HEK293T (cell line): ENCODE data around the gene LNX1.

Source experiments
- CTCF ChIA-PET: fragments of 350-600 bp; formaldehyde crosslinking; extraction: SDS; loops from one replicate; lab custom pipeline; 2021; ENCODE audit warnings: antibody characterized with exemption, inconsistent platforms; lab: Yijun Ruan, JAX
- POLR2A ChIA-PET: fragments of 350-600 bp; formaldehyde crosslinking; extraction: SDS; loops from one replicate; lab custom pipeline; 2020; ENCODE audit warnings: antibody characterized with exemption, inconsistent platforms; lab: Yijun Ruan, JAX
- DNase-seq: peaks from one replicate; pipeline ENCODE4 v3.0.0; 2012; ENCODE audit warnings: mixed read lengths; ENCODE audit errors: extremely low spot score
- ARNT ChIP-seq: fragments of 450-650 bp; IDR thresholded peaks from 2 replicates; pipeline ENCODE4 v1.6.1; 2017; ENCODE audit warnings: mild to moderate bottlenecking
- BHLHE40 ChIP-seq: fragments of 450-650 bp; IDR thresholded peaks from 2 replicates; pipeline ENCODE4 v1.6.1; 2016; ENCODE audit warnings: mild to moderate bottlenecking, moderate library complexity, borderline replicate concordance
- CTBP1 ChIP-seq: fragments of 450-650 bp; IDR thresholded peaks from 2 replicates; pipeline ENCODE4 v1.6.1; 2016; ENCODE audit warnings: borderline replicate concordance
- ELF4 ChIP-seq: fragments of 450-650 bp; IDR thresholded peaks from 2 replicates; pipeline ENCODE4 v1.6.1; 2017; ENCODE audit warnings: antibody characterized with exemption
- FOXA1 ChIP-seq: fragments of 450-650 bp; IDR thresholded peaks from 2 replicates; pipeline ENCODE4 v1.6.1; 2016; ENCODE audit warnings: mild to moderate bottlenecking
- FOXK2 ChIP-seq: fragments of 450-650 bp; IDR thresholded peaks from 2 replicates; pipeline ENCODE4 v1.6.1; 2016; ENCODE audit warnings: mild to moderate bottlenecking
- FOXM1 ChIP-seq: fragments of 450-650 bp; IDR thresholded peaks from 2 replicates; pipeline ENCODE4 v1.6.1; 2017; ENCODE audit warnings: mild to moderate bottlenecking, borderline replicate concordance
- HDGF ChIP-seq: fragments of 450-650 bp; IDR thresholded peaks from 2 replicates; pipeline ENCODE4 v1.6.1; 2017; ENCODE audit warnings: antibody characterized with exemption, borderline replicate concordance
- L3MBTL2 ChIP-seq: fragments of 450-650 bp; conservative IDR thresholded peaks from 2 replicates; pipeline ENCODE4 v1.6.1; 2016; ENCODE audit warnings: mild to moderate bottlenecking
- LEF1 ChIP-seq: fragments of 450-650 bp; IDR thresholded peaks from 2 replicates; pipeline ENCODE4 v1.6.1; 2017; ENCODE audit warnings: mild to moderate bottlenecking, borderline replicate concordance
- NFRKB ChIP-seq: fragments of 450-650 bp; IDR thresholded peaks from 2 replicates; pipeline ENCODE4 v1.6.1; 2016; ENCODE audit warnings: mild to moderate bottlenecking, moderate library complexity
- SP1 ChIP-seq: fragments of 450-650 bp; IDR thresholded peaks from 2 replicates; pipeline ENCODE4 v1.6.1; 2017
- SUZ12 ChIP-seq: fragments of 450-650 bp; IDR thresholded peaks from 2 replicates; pipeline ENCODE4 v1.6.1; 2016; ENCODE audit warnings: mild to moderate bottlenecking
- TARDBP ChIP-seq: fragments of 450-650 bp; IDR thresholded peaks from 2 replicates; pipeline ENCODE4 v1.6.1; 2016
- ZNF384 ChIP-seq: fragments of 450-650 bp; IDR thresholded peaks from 2 replicates; pipeline ENCODE4 v1.6.1; 2016
- TF ChIP-seq, protein P1 (sequence below): fragments of 450-650 bp; IDR thresholded peaks from 2 replicates; pipeline ENCODE4 v1.6.1; 2016

The LNX1 gene

DNA sequence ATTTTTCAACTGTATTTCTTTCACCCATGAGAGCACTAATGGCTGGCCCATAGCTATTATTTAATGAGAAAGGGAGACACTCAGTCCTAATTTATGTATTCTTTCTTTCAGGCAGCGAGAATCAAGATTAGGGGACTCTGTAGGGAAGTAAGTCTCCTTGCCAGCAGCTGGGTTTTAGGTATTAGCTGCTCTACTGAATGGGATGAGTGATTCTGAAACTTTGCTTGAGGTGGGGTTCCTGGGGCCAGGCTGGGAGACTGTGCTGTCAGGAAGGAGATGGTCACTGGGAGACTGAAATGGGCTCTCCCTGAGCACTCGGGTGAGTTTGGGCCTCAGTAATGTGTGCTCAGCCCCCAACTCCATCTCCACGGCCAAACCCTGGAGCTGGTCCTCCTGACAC lies 78.7 kb downstream of the LNX1 start:
- ChIA-PET CTCF (no interaction called here), POLR2A (no interaction called here)
- TF ChIP-seq ZNF384 = no peak
- DNase-seq = no peak

DNA sequence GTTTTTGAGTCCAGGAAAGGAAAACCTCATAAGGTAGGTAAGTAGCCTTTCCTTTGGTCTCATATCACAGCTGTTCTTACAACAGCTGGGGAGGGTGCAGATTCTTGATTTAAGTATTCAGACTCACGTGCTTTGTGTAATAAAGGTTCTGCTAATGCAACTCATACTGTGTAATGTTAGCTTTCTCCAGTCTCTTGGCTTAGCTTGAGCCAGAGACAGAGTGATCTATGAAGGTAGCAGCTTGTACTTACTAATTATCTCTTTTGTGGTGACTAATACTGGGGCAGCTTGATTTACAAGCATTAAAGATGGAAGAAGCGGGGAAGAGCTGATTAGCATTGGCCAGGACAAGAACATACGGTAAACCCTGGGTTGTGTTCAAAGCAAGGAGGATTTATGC lies 80.3 kb downstream of the LNX1 start:
- POLR2A ChIA-PET = no interaction called here
- no peak for DNase-seq
- CTCF ChIA-PET = no interaction called here
- no peak for TF ChIP-seq ZNF384

DNA sequence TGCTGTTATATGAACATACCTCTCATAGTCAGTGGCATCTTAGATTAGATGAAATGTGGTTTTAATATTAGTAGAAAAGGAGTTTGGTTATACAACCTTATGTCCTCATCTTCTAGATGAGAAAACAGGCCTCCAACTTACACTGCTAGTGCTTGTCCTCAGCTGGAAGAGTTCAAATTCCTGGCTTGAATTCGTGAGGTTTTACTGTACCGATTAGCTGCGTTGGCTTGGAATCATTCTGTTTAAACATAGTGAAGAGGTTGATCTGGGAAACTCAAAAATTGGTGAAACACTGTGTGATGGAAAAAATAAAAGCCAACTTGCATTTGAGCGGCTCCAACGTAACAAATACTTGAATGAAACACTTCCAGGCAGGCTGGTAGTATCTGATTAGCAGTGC lies 81.0 kb downstream of the LNX1 start:
- ChIA-PET CTCF (no interaction called here), POLR2A (no interaction called here)
- no peak for TF ChIP-seq ZNF384
- no peak for DNase-seq

DNA sequence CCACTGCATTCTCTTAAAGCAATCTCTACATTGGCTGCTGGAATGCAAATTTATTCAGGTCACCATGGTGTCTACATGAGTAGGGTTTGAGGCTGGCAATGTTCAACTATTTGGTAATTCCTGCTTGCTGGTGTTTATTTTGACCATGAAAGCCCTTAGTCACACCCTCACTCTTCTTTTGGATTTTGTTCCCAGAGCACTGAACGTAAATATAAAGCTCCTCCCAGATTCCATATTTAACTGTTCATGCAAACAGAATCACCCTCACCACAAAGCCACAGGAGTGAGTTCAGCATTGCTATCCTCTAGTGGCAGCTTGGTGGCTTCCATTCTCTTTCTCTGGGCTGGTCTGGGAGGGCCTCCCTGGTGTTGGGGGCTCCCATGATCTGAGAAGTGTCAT lies 82.8 kb downstream of the LNX1 start:
- TF ChIP-seq, protein P1, sequence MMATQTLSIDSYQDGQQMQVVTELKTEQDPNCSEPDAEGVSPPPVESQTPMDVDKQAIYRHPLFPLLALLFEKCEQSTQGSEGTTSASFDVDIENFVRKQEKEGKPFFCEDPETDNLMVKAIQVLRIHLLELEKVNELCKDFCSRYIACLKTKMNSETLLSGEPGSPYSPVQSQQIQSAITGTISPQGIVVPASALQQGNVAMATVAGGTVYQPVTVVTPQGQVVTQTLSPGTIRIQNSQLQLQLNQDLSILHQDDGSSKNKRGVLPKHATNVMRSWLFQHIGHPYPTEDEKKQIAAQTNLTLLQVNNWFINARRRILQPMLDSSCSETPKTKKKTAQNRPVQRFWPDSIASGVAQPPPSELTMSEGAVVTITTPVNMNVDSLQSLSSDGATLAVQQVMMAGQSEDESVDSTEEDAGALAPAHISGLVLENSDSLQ = no peak
- TF ChIP-seq ZNF384 = no peak
- no peak for TF ChIP-seq FOXM1
- no peak for TF ChIP-seq LEF1
- DNase-seq = no peak
- ChIA-PET POLR2A (no interaction called here), CTCF (no interaction called here)

- TF ChIP-seq LEF1 = no peak
- no peak for TF ChIP-seq ZNF384
- TF ChIP-seq, protein P1 = no peak
- no peak for TF ChIP-seq ARNT
- ChIA-PET CTCF (no interaction called here), POLR2A (no interaction called here)
- no peak for DNase-seq
Measured at GRCh38 chr4:53507671-53508286, 83.5 kb downstream of the LNX1 start.

DNA sequence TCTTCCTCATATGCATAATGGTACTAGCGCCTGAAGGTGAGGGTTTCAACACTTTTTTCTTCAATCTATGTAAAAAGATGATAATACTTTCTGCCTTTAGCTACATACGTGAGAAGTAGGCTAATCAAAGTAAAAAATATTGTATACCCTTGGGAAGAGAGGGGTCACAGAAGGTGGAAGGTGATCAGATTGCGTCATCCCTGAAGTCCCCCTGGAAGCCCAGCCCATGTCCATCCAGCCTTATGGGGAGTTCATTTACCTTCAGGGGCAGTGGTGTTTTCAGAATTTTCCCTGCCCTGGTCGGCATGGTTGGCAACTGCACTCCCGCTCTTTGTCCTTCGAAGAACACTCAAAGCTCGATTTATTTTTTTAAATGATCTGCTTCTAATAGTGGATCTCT lies 84.2 kb downstream of the LNX1 start:
- ChIA-PET CTCF (no interaction called here), POLR2A (no interaction called here)
- no peak for TF ChIP-seq HDGF
- no peak for TF ChIP-seq ARNT
- no peak for TF ChIP-seq ZNF384
- no peak for TF ChIP-seq FOXK2
- TF ChIP-seq TARDBP = no peak
- no peak for TF ChIP-seq FOXM1
- no peak for TF ChIP-seq NFRKB
- no peak for TF ChIP-seq SP1
- no peak for TF ChIP-seq SUZ12
- TF ChIP-seq, protein P1 = no peak
- no peak for TF ChIP-seq LEF1
- TF ChIP-seq L3MBTL2 = no peak
- TF ChIP-seq FOXA1 = no peak
- TF ChIP-seq BHLHE40 = no peak
- TF ChIP-seq CTBP1 = no peak
- no peak for DNase-seq

- POLR2A ChIA-PET = no interaction called here
- CTCF ChIA-PET = no interaction called here
- no peak for TF ChIP-seq SP1
- no peak for TF ChIP-seq FOXA1
- TF ChIP-seq, protein P1 = no peak
- TF ChIP-seq HDGF = no peak
- no peak for DNase-seq
Measured at GRCh38 chr4:53505947-53506346, 85.3 kb downstream of the LNX1 start.

DNA sequence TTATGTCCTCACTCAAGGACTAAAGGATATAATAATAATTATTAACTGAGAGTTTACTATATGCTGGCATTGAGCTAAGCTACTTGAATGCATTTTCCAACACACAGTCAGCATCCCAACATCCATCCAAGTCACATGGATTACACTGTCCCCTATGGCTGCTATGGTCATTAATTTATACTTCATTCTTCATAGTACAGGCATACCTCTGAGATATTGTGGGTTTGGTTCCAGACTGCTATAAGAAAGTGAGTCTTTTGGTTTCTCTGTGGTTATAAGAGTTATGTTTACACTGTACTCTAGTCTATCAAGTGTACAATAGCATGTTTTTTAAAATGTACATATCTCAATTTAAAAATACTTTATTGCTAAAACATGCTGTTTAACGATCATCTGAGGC lies 89.2 kb downstream of the LNX1 start:
- ChIA-PET CTCF (no interaction called here), POLR2A (no interaction called here)
- TF ChIP-seq, protein P1 = no peak
- no peak for TF ChIP-seq ZNF384
- TF ChIP-seq LEF1 = no peak
- no peak for TF ChIP-seq ELF4
- TF ChIP-seq TARDBP = no peak
- TF ChIP-seq CTBP1 = no peak
- TF ChIP-seq FOXK2 = no peak
- TF ChIP-seq SP1 = no peak
- no peak for TF ChIP-seq HDGF
- TF ChIP-seq ARNT = no peak
- TF ChIP-seq L3MBTL2 = no peak
- TF ChIP-seq BHLHE40 = no peak
- TF ChIP-seq SUZ12 = no peak
- TF ChIP-seq FOXA1 = no peak
- no peak for TF ChIP-seq NFRKB
- no peak for TF ChIP-seq FOXM1
- no peak for DNase-seq
